Prostate gland (tissue), 2 donors: ENCODE data around the gene PRRT4.

ENCODE experiments used
- POLR2A ChIP-seq: fragments of 450-650 bp; IDR thresholded peaks from one replicate; pipeline ENCODE4 v1.6.1; 2016; ENCODE audit warnings: antibody characterized with exemption, mild to moderate bottlenecking
- POLR2AphosphoS5 ChIP-seq: sonication (generic); formaldehyde crosslinking; IDR thresholded peaks from one replicate; pipeline ENCODE4 v1.6.1; 2017; ENCODE audit warnings: antibody characterized with exemption
- TF ChIP-seq, protein P1 (sequence below), 4 experiments: fragments of 200-600 bp in 2 of 4; fragments of 450-650 bp in 2 of 4; sonication (generic) in 2 of 4; IDR thresholded peaks; 1 replicate in 3 of 4; 2 replicates in 1 of 4; pipeline ENCODE4 v1.5.1; 2016 to 2019; ENCODE audit warnings: antibody characterized with exemption in 4 of 4, mild to moderate bottlenecking in 2 of 4, moderate library complexity in 2 of 4

DNA sequence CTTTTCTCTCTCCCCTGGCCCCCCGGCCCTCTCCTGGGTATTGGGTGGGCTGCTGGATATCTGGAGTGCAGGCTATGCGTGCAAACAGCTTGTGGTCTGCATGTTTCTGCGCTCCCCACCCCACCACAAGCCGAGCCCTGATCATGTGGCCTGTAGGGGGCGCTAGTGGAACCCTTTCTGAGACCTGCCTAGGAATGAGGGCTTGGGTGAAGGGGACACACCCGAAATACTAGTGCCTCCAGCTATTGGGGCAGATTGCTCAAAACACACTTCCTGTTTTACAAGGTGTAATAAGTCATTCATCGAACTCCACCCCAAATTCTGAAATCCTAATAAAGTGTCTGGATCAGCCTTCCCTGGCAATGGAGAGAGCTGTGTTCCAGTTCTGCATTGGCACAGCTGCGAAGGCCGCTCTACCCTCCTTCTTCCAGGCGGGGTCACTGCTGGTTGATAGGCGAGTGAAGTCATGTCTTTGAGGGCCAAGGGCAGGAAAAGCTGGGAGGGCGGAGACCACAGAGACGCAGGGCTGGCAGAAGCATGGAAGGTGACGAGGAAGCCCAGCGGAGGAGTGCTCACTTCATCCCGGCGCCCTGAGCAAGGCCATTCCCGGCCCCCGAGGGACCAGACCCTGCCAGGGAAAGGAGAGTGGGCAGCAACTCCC is 19.8 kb upstream of the PRRT4 start:
- TF ChIP-seq POLR2AphosphoS5 (no peak), POLR2A (no peak)
- TF ChIP-seq, protein P1, sequence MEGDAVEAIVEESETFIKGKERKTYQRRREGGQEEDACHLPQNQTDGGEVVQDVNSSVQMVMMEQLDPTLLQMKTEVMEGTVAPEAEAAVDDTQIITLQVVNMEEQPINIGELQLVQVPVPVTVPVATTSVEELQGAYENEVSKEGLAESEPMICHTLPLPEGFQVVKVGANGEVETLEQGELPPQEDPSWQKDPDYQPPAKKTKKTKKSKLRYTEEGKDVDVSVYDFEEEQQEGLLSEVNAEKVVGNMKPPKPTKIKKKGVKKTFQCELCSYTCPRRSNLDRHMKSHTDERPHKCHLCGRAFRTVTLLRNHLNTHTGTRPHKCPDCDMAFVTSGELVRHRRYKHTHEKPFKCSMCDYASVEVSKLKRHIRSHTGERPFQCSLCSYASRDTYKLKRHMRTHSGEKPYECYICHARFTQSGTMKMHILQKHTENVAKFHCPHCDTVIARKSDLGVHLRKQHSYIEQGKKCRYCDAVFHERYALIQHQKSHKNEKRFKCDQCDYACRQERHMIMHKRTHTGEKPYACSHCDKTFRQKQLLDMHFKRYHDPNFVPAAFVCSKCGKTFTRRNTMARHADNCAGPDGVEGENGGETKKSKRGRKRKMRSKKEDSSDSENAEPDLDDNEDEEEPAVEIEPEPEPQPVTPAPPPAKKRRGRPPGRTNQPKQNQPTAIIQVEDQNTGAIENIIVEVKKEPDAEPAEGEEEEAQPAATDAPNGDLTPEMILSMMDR (IDR thresholded peaks at IDR 0.05), result no peak
